GM23248 (cell line): ENCODE results near the gene FKBP1A.

Experiments used
- EZH2 ChIP-seq: fragments of 200-600 bp; sonication (generic); IDR thresholded peaks from 2 replicates; pipeline ENCODE4 v1.6.1; 2018; ENCODE audit warnings: antibody characterized with exemption, mild to moderate bottlenecking; ENCODE audit not compliant: insufficient read depth, poor library complexity, severe bottlenecking
- EZH2phosphoT487 ChIP-seq: fragments of 200-600 bp; sonication (generic); IDR thresholded peaks from 2 replicates; pipeline ENCODE4 v1.6.1; 2018; ENCODE audit warnings: antibody characterized with exemption, moderate library complexity, mild to moderate bottlenecking, low read depth; ENCODE audit not compliant: insufficient read depth

GRCh38 chr20:1392693-1393506 is at the start of gene FKBP1A:
- TF ChIP-seq EZH2phosphoT487 (no peak), EZH2 (no peak)
